HG03460 (cell line): ENCODE data around the gene TMEM33.

Source experiments
- ATAC-seq: cut with Tn5 transposase; IDR thresholded peaks from one replicate; pipeline ENCODE4 v1.9.1; 2021; ENCODE audit not compliant: unreplicated experiment

The TMEM33 gene

DNA sequence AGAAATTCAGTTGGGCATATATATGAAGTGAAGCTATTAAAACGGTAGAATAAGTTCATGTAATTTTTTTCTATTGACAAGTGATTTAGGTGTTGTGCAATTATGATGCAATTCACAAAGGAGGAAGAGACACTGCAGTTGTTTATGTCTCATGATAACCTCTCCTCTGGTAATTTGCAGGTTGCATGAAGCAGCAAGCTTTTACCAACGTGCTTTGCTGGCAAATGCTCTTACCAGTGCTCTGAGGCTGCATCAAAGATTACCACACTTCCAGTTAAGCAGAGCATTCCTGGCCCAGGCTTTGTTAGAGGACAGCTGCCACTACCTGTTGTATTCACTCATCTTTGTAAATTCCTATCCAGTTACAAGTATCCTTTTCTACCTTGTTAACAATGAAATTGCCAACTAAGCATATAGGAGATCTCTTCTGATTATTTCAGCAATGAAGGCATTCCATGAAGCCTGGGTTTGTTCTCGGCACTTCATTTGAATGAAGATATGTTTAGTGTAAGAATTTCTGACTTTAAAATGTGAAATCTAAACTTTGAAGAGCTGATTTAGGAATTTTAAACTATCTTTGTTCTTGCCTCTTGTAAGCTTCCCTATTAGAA, 3.9 kb downstream of the TMEM33 start:
- ATAC-seq = no peak

DNA sequence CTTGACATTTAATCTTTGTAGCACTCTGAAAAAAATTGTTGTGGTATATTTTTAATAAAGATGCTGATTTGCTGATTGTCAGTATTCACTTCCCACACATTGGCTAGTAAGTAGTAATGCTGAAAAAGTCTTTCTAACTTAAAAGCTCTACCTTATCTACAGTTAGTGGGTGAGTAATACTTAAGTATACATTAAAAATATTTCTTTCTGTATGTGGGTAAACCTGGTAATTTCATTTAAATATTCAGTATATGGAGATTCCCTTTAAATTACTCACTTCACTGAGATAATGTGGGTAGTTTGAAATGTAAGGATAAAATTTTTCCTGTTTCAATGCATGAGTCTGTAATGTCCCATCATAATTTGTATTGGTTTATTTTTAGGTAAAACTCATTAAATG, 5.6 kb downstream of the TMEM33 start:
- no peak for ATAC-seq

DNA sequence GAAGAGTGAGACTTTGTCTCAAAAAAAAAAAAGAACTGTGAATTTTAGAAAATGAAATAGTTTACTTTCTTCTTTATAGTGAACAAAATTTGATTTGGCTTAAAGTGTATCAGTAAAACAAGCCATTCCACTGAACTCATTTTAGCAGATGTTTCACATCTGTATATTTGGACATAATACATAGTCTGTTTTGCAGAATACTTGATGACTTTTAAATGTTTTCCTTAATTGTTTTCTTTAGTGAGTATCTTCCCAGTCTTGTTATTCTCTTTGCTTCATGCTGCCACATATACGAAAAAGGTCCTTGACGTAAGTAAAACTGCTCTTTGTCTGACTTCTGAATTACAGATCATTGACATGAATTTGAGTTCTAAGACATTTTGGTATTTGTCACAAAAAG, 8.3 kb downstream of the TMEM33 start:
- no peak for ATAC-seq

- no peak for ATAC-seq
Observed at GRCh38 chr4:41944089-41944488, 8.9 kb downstream of the TMEM33 start.

- no peak for ATAC-seq
Observed at GRCh38 chr4:41949531-41949930, 14.3 kb downstream of the TMEM33 start.

- no peak for ATAC-seq
Observed at GRCh38 chr4:41957634-41958033, 22.4 kb downstream of the TMEM33 start.

- ATAC-seq = no peak
Observed at GRCh38 chr4:41963105-41963504, 27.9 kb downstream of the TMEM33 start.

DNA sequence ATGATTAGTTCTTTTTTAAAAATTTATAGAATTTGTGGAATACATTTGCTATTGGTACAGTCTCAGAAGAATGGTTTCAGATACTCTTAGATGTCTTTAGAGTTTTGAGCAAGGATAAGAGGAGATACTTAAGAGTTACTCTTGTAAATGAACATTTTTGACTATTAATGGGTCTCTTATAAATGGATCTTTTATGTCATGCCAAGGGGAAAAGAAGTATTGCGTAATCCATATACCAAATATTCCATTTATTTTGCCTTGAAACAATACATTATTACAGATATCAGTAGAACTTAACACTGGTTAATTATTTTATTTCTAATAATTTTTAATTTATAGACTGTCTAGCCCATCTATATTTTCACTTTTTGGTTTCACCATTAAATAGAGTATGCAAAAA, 29.2 kb downstream of the TMEM33 start:
- no peak for ATAC-seq

DNA sequence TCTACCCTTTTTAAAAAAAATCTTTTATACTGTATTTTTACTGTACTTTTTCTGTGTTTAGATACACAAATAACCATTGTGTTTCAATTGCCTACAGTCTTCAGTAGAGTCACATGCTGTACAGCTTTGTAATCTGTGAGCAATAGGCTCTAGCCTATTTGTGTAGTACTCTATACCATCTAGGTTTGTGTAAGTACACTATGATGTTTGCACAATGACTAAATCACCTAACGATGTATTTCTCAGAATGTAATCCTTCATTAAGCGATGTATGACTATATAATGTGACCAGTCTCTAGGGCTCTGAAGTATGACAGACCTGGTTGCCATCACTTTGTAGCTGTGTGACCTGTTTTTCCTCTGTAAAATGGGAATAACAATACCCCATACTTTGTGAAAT, 32.2 kb downstream of the TMEM33 start:
- ATAC-seq = no peak

GRCh38 chr4:41969671-41970070, 34.4 kb downstream of the TMEM33 start:
- ATAC-seq = no peak

DNA sequence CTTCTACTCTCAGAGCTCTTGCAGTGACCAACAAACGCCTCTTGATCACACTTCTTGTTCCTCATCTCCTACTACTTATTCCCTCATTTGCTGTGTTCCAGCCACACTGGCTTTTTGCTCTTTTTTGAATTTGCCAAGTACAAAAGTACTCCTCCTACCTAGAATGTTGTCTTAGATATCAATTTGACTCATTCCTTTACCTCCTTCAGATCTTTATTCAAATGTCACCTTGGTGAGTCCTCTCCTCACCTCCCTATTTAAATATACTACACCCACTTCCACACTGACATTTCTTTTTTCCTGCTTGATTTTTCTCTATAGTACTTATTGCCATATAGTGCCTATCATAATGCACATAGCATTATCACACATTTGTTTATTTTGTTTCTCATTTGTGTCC, 40.1 kb downstream of the TMEM33 start:
- no peak for ATAC-seq

GRCh38 chr4:41976775-41977516, 41.7 kb downstream of the TMEM33 start:
- ATAC-seq = no peak

DNA sequence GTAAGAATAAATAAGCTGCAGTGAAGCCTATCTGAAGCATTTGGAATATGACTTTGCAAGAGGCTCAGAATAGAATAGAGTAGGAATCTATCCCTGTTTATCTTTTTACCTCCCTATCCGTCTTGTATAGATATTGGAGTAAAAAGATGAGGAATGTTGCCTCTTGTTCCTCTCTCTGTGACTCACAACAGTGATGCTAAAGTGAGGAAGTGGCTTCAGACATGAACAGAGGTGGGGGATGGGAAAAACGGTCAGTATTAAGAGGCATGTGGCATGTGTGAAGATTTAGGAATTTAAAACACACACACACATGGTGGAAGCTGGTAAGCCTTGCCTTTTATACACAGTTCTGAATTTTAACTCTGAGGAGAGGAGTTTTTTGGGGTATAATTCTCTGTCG, 42.5 kb downstream of the TMEM33 start:
- no peak for ATAC-seq

GRCh38 chr4:41981456-41981855, 46.2 kb downstream of the TMEM33 start, which contains the start of gene DCAF4L1:
Gene DCAF4L1 (plus strand): TSS chr4:41981756. CDS start chr4:41981793, 37 bp downstream.
- ATAC-seq = no peak

- no peak for ATAC-seq
Observed at GRCh38 chr4:41982716-41983115, 47.5 kb downstream of the TMEM33 start.

- no peak for ATAC-seq
Observed at GRCh38 chr4:41985151-41985550, 49.9 kb downstream of the TMEM33 start.

GRCh38 chr4:41989994-41990364, 54.8 kb downstream of the TMEM33 start:
- ATAC-seq = peak; percentile 17

DNA sequence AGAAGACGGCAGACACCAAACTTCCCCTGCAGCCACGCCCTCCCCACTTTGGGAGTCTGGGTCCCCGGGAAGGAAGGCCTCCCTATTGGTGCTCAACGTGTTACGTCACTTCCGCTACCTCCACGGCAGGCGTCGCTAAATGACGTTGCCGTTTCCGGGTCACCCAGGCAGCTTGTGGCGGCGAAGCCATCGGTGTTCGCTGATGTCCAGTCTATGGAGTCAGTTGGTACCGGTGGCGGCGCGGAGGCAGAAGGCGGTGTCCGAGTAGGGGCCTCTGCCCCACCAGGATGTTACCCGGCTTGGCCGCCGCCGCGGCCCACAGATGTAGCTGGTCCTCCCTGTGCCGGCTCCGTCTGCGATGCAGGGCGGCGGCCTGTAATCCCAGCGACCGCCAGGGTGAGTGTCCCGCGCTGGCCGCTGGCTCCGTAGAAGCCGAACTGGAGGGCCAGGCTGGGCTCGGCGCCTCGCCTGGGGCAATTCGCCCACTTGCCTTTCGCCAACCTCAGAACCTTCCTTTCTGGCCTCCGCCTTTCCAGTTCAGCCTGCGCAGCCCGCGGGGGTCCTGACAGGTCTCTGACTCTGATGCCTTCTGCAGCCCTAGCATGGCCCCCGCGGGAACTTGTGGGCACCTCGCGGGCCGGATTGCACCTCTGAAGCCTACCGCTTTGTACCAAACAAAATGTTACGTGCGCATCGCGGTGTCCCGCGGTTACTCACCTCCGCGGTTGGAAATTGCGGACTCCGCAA, 55.3 kb downstream of the TMEM33 start, which contains the start of gene SLC30A9:
Gene SLC30A9 (plus strand): TSS at position 166 of the 747 bp plus-strand sequence. CDS start 122 bp downstream, at position 288.
- peak; percentile 98 for ATAC-seq

DNA sequence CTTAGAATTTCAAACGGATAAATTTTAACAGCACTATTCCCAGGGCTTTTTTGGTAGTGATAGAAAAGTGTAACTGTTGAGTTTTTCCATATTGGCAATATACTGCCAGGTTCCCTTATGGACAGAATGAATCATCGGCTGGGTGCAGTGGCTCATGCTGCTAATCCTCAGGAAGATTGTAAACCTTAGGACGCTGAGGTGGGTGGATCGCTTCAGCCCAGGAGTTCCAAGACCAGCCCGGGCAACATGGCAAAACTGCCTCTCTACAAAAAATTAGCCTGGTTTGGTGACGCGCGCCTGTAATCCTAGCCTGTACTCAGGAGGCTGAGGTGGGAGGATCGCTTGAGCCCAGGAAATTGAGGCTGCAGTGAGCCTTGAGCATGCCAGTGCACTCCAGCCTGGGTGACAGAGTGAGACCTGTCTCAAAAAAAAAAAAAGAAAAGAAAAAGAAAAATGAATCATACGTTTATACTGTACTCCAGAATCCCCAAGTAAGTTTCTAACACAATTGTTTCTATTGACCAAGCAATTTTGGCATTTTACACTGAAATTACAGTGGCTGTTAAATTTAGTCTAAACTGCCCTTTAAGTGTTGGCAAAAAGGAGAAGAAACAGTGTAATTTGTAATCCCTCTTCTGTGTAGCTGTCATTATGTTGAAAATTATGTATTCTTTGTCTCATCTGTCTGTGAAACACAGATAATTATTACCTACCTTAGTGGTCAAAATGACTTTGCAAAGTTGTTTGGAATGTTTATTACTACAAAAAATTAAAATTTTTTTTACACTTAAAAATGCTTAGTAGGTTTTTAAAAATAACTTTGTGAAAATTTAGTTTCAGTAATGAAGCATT, 56.9 kb downstream of the TMEM33 start:
- no peak for ATAC-seq

DNA sequence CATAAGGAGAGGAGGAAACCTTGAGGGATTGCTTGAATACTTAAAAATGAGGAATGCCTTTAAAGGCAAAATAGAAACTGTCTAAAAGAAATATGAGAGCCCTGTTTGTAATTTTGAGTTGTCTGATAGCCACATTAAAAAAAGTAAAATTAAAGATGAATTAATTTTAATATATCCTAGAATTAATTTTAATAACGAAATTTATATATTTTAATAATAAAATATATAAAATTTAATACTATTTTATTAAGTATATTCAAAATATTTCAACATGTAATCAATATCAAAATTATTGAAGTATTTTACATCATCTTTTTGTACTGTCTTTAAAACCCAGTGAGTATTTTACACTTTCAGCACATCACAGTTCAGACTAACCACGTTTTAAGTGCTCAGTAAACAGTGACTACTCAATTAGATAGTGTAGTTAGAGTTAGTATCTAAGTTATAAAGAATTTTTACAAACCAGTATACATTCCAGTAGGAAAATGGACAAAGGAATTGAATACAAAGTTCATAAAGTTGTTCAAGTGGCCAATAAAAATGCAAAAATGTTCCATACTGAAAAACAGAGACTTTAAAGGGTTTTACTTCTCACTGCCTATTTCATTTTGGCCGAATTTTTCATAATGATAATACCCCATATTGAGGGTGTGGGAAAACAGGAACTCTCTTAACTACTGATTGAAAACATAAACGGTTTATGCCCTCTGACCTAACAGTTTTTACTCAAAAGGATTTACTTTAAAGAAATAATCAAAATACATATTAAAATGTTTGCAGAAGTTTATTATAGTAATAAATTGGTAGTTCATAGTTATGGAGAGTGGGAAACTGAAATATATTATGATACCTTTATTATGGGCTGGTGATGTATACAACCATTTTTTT, 58.0 kb downstream of the TMEM33 start:
- ATAC-seq = no peak
